ENCODE measurements around the gene NOL8. TPM values are rescaled to one million over a fixed set of nuclear protein-coding genes. Genes with fewer than 3 reads are reported as not detected.

The NOL8 gene
- total RNA-seq, 2 donors from 2014 or later: 26.5 to 38.2 TPM

DNA sequence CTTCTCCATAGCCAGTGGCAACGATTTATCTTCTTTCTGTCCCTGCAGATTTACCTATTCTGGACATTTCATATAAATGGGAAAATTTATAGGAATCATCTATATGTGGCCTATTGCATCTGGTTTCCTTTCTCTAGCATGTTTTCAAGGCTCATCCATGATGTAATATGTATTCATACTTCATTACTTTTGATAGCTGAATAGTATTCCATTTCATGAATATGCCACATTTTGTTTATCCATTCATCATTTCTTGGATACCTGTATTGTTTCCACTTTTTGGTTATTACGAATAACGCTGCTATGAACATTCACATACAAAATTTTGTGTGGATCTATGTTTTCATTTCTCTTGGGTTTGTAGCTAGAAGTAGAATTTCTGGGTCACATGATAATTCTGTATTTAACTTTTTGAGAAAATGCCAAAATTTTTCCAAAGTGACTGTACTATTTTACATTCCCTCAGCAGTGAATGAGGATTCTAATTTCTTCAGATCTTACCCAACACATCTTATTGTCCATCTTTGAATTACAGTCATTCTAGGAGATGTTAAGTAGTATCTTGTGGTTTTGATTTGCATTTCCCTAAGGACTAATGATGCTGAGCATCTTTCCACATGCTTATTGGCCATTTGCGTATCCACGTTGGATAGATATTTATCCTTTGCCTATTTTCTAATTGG, 35.3 kb downstream of the NOL8 start:
- intact Hi-C loops (cut with DNase I): no loop called here
- no peak overlapping the region for H3K27ac ChIP-seq
- 91 to 94% methylated on average over 5 of the region's 5 CpGs for WGBS, 2 donors

DNA sequence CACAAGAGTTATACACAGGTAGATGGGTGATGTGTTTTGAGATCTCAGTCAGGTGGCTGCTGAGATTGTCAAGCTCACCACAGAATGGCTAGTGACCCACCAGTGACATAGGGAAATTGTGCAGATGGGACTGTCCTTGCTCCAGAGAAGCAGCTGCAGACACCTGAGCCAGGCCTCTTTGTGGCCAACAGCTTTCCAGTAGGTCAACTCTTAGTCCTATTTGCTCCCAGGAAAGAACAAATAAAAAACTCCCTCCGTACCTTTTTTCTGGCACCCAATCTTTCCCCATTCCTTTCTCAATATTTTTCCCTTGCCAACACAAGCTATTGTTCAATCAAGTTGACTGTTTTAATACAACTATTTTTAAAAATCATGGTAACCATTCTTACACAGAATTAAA, 45.8 kb downstream of the NOL8 start:
- no peaks in the 10 kb centered on the region for H3K9me3 ChIP-seq
- intact Hi-C loops (cut with DNase I): no loop called here
- H3K27me3 ChIP-seq: no peaks in the 10 kb centered on the region
- TF ChIP-seq, protein P1, sequence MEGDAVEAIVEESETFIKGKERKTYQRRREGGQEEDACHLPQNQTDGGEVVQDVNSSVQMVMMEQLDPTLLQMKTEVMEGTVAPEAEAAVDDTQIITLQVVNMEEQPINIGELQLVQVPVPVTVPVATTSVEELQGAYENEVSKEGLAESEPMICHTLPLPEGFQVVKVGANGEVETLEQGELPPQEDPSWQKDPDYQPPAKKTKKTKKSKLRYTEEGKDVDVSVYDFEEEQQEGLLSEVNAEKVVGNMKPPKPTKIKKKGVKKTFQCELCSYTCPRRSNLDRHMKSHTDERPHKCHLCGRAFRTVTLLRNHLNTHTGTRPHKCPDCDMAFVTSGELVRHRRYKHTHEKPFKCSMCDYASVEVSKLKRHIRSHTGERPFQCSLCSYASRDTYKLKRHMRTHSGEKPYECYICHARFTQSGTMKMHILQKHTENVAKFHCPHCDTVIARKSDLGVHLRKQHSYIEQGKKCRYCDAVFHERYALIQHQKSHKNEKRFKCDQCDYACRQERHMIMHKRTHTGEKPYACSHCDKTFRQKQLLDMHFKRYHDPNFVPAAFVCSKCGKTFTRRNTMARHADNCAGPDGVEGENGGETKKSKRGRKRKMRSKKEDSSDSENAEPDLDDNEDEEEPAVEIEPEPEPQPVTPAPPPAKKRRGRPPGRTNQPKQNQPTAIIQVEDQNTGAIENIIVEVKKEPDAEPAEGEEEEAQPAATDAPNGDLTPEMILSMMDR (IDR thresholded peaks at IDR 0.05): no peak
- no peak for TF ChIP-seq POLR2A (IDR thresholded peaks at IDR 0.05)
- WGBS, 2 donors: 57 to 65% methylated on average over 1 of the region's 1 CpG
- no peak overlapping the region for H3K27ac ChIP-seq
- DNase-seq: no peak
- no peaks in the 10 kb centered on the region for H3K4me1 ChIP-seq
- H3K36me3 ChIP-seq (replicated peaks in 1 of 2; ENCODE audit: insufficient read depth in 1 of 2, low read depth in 2 of 2): peaks cover 14 to 33% of the 10 kb centered on the region in 2 donors
- no peak overlapping the region for H3K4me3 ChIP-seq
- ATAC-seq: no peak

More for the DNA sequence above, 35.3 kb downstream of the NOL8 start:
- no peaks in the 10 kb centered on the region for H3K9me3 ChIP-seq
- DNase-seq: no peak
- peaks cover 0 to 13% of the 10 kb centered on the region in 2 donors for H3K36me3 ChIP-seq (replicated peaks in 1 of 2; ENCODE audit: insufficient read depth in 1 of 2, low read depth in 2 of 2)
- H3K4me3 ChIP-seq: no peak overlapping the region
- peaks cover 27% of the 10 kb centered on the region for H3K4me1 ChIP-seq
- H3K27me3 ChIP-seq: no peaks in the 10 kb centered on the region
- ATAC-seq: no peak
- TF ChIP-seq, protein P1 (IDR thresholded peaks at IDR 0.05): no peak
- TF ChIP-seq POLR2A (IDR thresholded peaks at IDR 0.05): no peak

DNA sequence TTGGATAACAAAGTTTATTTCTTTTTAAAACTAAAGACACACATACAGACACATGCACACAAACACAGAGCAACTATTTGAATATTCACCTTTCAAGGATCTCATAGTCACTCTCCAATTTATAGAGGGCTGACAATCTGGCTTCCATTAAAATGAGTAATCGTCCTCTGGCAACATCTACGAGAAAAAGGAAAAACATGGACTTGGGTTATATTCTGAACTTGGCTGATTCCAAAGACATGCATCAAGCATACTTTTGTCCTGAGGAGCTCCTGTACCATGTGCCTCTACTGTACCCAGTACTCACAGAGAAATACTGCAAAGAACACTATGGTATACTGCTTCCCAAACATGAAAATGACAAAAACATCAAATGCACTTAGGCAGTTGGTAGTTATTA, 47.0 kb downstream of the NOL8 start:
- no peaks in the 10 kb centered on the region for H3K9me3 ChIP-seq
- DNase-seq (no peak), ATAC-seq (no peak)
- no peaks in the 10 kb centered on the region for H3K27me3 ChIP-seq
- no peak overlapping the region for H3K4me3 ChIP-seq
- WGBS, 2 donors: 97 to 98% methylated on average over 2 of the region's 2 CpGs
- peaks cover 14 to 38% of the 10 kb centered on the region in 2 donors for H3K36me3 ChIP-seq (replicated peaks in 1 of 2; ENCODE audit: insufficient read depth in 1 of 2, low read depth in 2 of 2)
- intact Hi-C loops (cut with DNase I): no loop called here
- no peaks in the 10 kb centered on the region for H3K4me1 ChIP-seq
- no peak for TF ChIP-seq POLR2A (IDR thresholded peaks at IDR 0.05)
- no peak overlapping the region for H3K27ac ChIP-seq

DNA sequence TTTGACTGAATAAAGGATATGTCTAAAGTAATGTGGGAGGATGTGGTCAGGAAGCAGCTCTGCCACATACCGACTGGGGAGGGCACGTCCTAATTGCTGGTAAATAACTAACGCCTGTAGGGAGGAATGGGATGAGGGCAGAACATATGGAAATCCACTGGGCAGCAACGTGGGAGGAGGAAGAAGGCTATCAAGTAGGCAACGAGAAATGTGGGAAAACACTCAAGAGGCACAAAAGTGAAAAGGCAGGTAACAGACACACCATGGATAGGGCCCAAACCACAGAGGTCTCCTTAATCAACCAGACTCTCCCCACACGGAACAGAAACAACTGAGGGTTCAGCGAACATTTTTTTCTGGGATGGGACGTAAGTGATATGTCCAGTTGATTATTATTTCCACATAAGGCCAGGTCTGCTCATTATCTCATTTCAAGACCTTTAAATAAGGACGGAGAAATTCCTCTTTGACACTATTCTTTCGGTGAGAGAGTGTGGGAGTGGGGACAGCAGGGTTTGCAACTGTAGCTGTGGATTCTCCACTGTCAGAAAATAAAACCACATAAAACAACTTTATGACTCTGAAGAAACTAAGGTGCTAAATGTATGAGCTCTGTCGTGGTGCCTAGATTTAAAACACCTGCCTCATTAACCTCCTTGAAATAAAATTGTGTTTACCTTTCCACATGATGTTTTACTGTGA, 48.7 kb downstream of the NOL8 start:
- no peaks in the 10 kb centered on the region for H3K9me3 ChIP-seq
- no peaks in the 10 kb centered on the region for H3K4me1 ChIP-seq
- peaks cover 14 to 44% of the 10 kb centered on the region in 2 donors for H3K36me3 ChIP-seq (replicated peaks in 1 of 2; ENCODE audit: insufficient read depth in 1 of 2, low read depth in 2 of 2)
- ATAC-seq (no peak), DNase-seq (no peak)
- intact Hi-C loops (cut with DNase I): no loop called here
- 66 to 76% methylated on average over 11 of the region's 11 CpGs for WGBS, 2 donors
- H3K27ac ChIP-seq: no peak overlapping the region
- H3K27me3 ChIP-seq: no peaks in the 10 kb centered on the region
- TF ChIP-seq POLR2A (IDR thresholded peaks at IDR 0.05): no peak
- TF ChIP-seq, protein P1 (IDR thresholded peaks at IDR 0.05): no peak
- H3K4me3 ChIP-seq: no peak overlapping the region

DNA sequence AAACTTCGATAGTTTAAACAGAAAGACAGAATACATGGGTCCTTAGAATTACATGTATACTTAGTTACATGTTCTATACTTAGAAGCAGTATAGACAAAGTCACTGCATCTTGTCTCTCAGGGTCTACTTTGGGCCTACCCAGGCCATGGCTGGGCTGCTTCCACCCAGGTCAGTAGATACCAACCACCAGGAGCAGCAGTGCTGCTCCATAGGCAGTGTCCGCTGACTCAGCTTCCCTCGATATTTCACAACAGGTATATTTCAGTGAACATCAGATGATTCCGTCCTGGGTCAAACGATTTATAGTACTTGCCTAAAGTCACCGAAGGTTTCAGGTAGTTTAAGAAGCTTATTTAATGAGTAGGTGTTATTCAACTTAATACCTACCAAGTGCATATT, 49.6 kb downstream of the NOL8 start:
- H3K4me3 ChIP-seq: no peak overlapping the region
- WGBS, 2 donors: 91 to 92% methylated on average over 6 of the region's 6 CpGs
- no peak for DNase-seq
- H3K27me3 ChIP-seq: no peaks in the 10 kb centered on the region
- H3K9me3 ChIP-seq: no peaks in the 10 kb centered on the region
- H3K27ac ChIP-seq: no peak overlapping the region
- no peak for ATAC-seq
- H3K36me3 ChIP-seq (replicated peaks in 1 of 2; ENCODE audit: insufficient read depth in 1 of 2, low read depth in 2 of 2): peaks cover 14 to 53% of the 10 kb centered on the region in 2 donors
- intact Hi-C loops (cut with DNase I): no loop called here
- no peaks in the 10 kb centered on the region for H3K4me1 ChIP-seq
- TF ChIP-seq POLR2A (IDR thresholded peaks at IDR 0.05): no peak
- TF ChIP-seq, protein P1 (IDR thresholded peaks at IDR 0.05): no peak
